SU-DHL-6 (cell line): Measurements from ENCODE around the gene CADM2.

Experiments
- H2AFZ ChIP-seq: fragments of 200-600 bp; sonication (generic); 2 replicates; pipeline ENCODE4 v1.6.1; 2014; ENCODE audit warnings: low read depth, mild to moderate bottlenecking, moderate library complexity, mixed read lengths, antibody characterized with exemption, low read length; ENCODE audit not compliant: severe bottlenecking
- H3F3A ChIP-seq: fragments of 200-600 bp; shearing (Covaris generic); 2 replicates; pipeline ENCODE4 v1.6.0; 2016; ENCODE audit warnings: antibody characterized with exemption, mild to moderate bottlenecking; ENCODE audit not compliant: insufficient read depth
- H3K27ac ChIP-seq: fragments of 200-600 bp; sonication (generic); 2 replicates; pipeline ENCODE4 v1.5.1; 2016; ENCODE audit warnings: low read depth, mild to moderate bottlenecking, low read length, moderate library complexity, mixed read lengths
- H3K27me3 ChIP-seq: fragments of 200-600 bp; sonication (generic), shearing (Covaris generic); 2 replicates; pipeline ENCODE4 v1.6.0; 2014; ENCODE audit warnings: mild to moderate bottlenecking, low read length
- H3K36me3 ChIP-seq: fragments of 200-600 bp; sonication (generic); 2 replicates; pipeline ENCODE4 v1.6.1; 2014; ENCODE audit warnings: mild to moderate bottlenecking, low read length, mixed read lengths
- H3K4me2 ChIP-seq: fragments of 300-600, 200-600 bp; shearing (Covaris generic), sonication (generic); 2 replicates; pipeline ENCODE4 v1.6.0; 2014; ENCODE audit warnings: low read length, low read depth, mild to moderate bottlenecking; ENCODE audit not compliant: poor library complexity, severe bottlenecking
- H3K4me3 ChIP-seq: fragments of 200-600 bp; sonication (generic); 2 replicates; pipeline ENCODE4 v1.5.1; 2014; ENCODE audit warnings: antibody characterized with exemption, low read length, mild to moderate bottlenecking, mixed read lengths; ENCODE audit not compliant: insufficient read depth, poor library complexity, severe bottlenecking
- H3K79me2 ChIP-seq: fragments of 200-600 bp; sonication (generic); 2 replicates; pipeline ENCODE4 v1.6.1; 2014; ENCODE audit warnings: mild to moderate bottlenecking, low read length, moderate library complexity; ENCODE audit not compliant: insufficient read depth
- H3K9ac ChIP-seq: fragments of 200-600 bp; sonication (generic); 2 replicates; pipeline ENCODE4 v1.7.0; 2014; ENCODE audit warnings: mild to moderate bottlenecking, low read length
- H3K9me2 ChIP-seq: fragments of 200-600 bp; sonication (generic); replicated peaks from 2 replicates; pipeline ENCODE4 v1.6.1; 2014; ENCODE audit warnings: low read length; ENCODE audit not compliant: insufficient read depth
- H3K9me3 ChIP-seq: fragments of 200-600 bp; sonication (generic); 2 replicates; pipeline ENCODE4 v1.6.1; 2014; ENCODE audit warnings: low read length, mixed read lengths; ENCODE audit not compliant: insufficient read depth
- H4K20me1 ChIP-seq: fragments of 200-600 bp; sonication (generic); 2 replicates; pipeline ENCODE4 v1.6.1; 2014; ENCODE audit warnings: low read depth, mild to moderate bottlenecking, antibody characterized with exemption, low read length, moderate library complexity, mixed read lengths
- CTCF ChIP-seq: fragments of 200-600 bp; sonication (generic); IDR thresholded peaks from one replicate; pipeline ENCODE4 v1.5.1; 2017; ENCODE audit warnings: antibody characterized with exemption, mild to moderate bottlenecking, low read length, moderate library complexity; ENCODE audit not compliant: insufficient read depth, poor library complexity, severe bottlenecking
- EZH2phosphoT487 ChIP-seq: fragments of 200-600 bp; sonication (generic), shearing (Covaris generic); conservative IDR thresholded peaks from 2 replicates; pipeline ENCODE4 v1.6.1; 2018; ENCODE audit warnings: mild to moderate bottlenecking, antibody characterized with exemption, low read length, moderate library complexity, mixed read lengths

The CADM2 gene

GRCh38 chr3:85074003-85074402, 115.2 kb downstream of the CADM2 start:
- H3K79me2 ChIP-seq: no peaks in the 10 kb centered on the region
- H3K9ac ChIP-seq: no peak overlapping the region
- no peaks in the 10 kb centered on the region for H3K9me3 ChIP-seq
- H3K27me3 ChIP-seq: no peaks in the 10 kb centered on the region
- no peak for TF ChIP-seq CTCF
- no peak for TF ChIP-seq EZH2phosphoT487
- H3K4me3 ChIP-seq: no peak overlapping the region
- H4K20me1 ChIP-seq: no peaks in the 10 kb centered on the region
- no peaks in the 10 kb centered on the region for H3F3A ChIP-seq
- no peak overlapping the region for H3K27ac ChIP-seq
- H3K4me2 ChIP-seq: no peak overlapping the region
- H3K36me3 ChIP-seq: no peaks in the 10 kb centered on the region
- H2AFZ ChIP-seq: no peak overlapping the region
- H3K9me2 ChIP-seq: no peaks in the 10 kb centered on the region

GRCh38 chr3:85075663-85076062, 116.9 kb downstream of the CADM2 start:
- Histone ChIP-seq H3K9me3 (no peaks in the 10 kb centered on the region), H3K27ac (no peak overlapping the region)

GRCh38 chr3:85077018-85077417, 118.2 kb downstream of the CADM2 start:
- H3K27me3 ChIP-seq: no peaks in the 10 kb centered on the region
- no peaks in the 10 kb centered on the region for H3K9me2 ChIP-seq
- no peaks in the 10 kb centered on the region for H3K36me3 ChIP-seq
- TF ChIP-seq EZH2phosphoT487 (no peak), CTCF (no peak)
- H3K9ac ChIP-seq: no peak overlapping the region
- no peak overlapping the region for H2AFZ ChIP-seq
- H3F3A ChIP-seq: no peaks in the 10 kb centered on the region
- H3K27ac ChIP-seq: no peak overlapping the region
- no peaks in the 10 kb centered on the region for H3K9me3 ChIP-seq
- H4K20me1 ChIP-seq: no peaks in the 10 kb centered on the region
- H3K4me3 ChIP-seq: no peak overlapping the region
- no peak overlapping the region for H3K4me2 ChIP-seq
- no peaks in the 10 kb centered on the region for H3K79me2 ChIP-seq

More at GRCh38 chr3:85075663-85076062, 116.9 kb downstream of the CADM2 start:
- Histone ChIP-seq H3F3A (no peaks in the 10 kb centered on the region), H3K79me2 (no peaks in the 10 kb centered on the region), H3K27me3 (no peaks in the 10 kb centered on the region), H3K36me3 (no peaks in the 10 kb centered on the region), H2AFZ (peak overlapping the region; percentile 15), H3K9ac (no peak overlapping the region), H3K4me3 (no peak overlapping the region), H3K4me2 (no peak overlapping the region), H3K9me2 (no peaks in the 10 kb centered on the region), H4K20me1 (no peaks in the 10 kb centered on the region)
- TF ChIP-seq EZH2phosphoT487 (no peak), CTCF (no peak)
